Endothelial cell of umbilical vein (primary cell): ENCODE data around the gene NNT.

Experiments used
- CTCF ChIP-seq, 2 donors: IDR thresholded peaks; 1 replicate in 1 of 2; 2 replicates in 1 of 2; pipeline ENCODE4 v1.5.1; 2011; ENCODE audit warnings: low read length in 2 of 2, mild to moderate bottlenecking in 2 of 2, moderate library complexity in 2 of 2, control low read depth in 1 of 2, inconsistent platforms in 1 of 2, low read depth in 1 of 2; ENCODE audit not compliant: insufficient read depth in 1 of 2; ENCODE audit errors: extremely low read depth in 1 of 2
- EZH2 ChIP-seq: IDR thresholded peaks from 2 replicates; pipeline ENCODE4 v1.6.1; 2012; ENCODE audit warnings: borderline replicate concordance, low read depth, mild to moderate bottlenecking, moderate library complexity, low read length, inconsistent platforms; ENCODE audit not compliant: severe bottlenecking
- FOS ChIP-seq: IDR thresholded peaks from 2 replicates; pipeline ENCODE4 v1.6.1; 2011; ENCODE audit warnings: mild to moderate bottlenecking, low read length, moderate library complexity, borderline replicate concordance; ENCODE audit not compliant: insufficient read depth
- GATA2 ChIP-seq: IDR thresholded peaks from 2 replicates; pipeline ENCODE4 v1.7.0; 2011; ENCODE audit warnings: low read depth, mild to moderate bottlenecking, moderate library complexity, mixed read lengths, low read length; ENCODE audit not compliant: insufficient read length, insufficient read depth
- JUN ChIP-seq: IDR thresholded peaks from 2 replicates; pipeline ENCODE4 v1.6.1; 2011; ENCODE audit warnings: borderline replicate concordance, low read depth; ENCODE audit not compliant: insufficient read length, insufficient read depth
- MAX ChIP-seq: IDR thresholded peaks from 2 replicates; pipeline ENCODE4 v1.6.1; 2011; ENCODE audit not compliant: insufficient read depth, insufficient read length
- MYC ChIP-seq: IDR thresholded peaks from one replicate; pipeline ENCODE4 v1.6.1; 2011; ENCODE audit warnings: mild to moderate bottlenecking, low read depth, low read length
- POLR2A ChIP-seq: IDR thresholded peaks from 2 replicates; pipeline ENCODE4 v1.6.1; 2012; ENCODE audit warnings: low read depth, mild to moderate bottlenecking, control low read depth, low read length
- POLR2AphosphoS5 ChIP-seq: IDR thresholded peaks from 2 replicates; pipeline ENCODE4 v1.6.1; 2012; ENCODE audit warnings: low read depth, mild to moderate bottlenecking, control low read depth, low read length, moderate library complexity; ENCODE audit not compliant: insufficient read depth

DNA sequence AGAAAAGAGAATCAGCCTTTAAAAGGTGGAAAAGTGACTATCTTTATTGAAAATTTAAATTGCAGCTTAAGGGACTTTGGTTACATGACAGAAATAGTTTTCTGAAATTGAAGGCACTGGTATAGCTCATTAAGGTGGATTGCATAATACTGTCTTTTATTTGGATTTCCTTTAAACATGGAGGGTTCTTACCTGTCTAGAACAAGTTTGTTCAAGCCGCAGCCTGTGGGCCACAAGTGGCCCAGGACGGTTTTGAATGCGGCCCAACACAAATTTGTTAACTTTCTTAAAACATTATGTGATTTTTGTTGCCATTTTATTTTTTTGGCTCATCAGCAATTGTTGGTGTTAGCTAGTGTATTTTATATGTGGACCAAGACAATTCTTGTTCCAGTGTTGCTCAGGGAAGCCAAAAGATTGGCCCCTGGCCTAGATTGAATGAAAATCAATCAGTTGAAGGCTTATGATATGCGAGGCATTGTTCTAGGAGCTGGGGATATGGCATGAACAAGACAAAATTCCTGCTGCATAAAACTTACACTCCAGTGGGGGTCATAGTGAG, 18.0 kb downstream of the NNT start:
- no peak for TF ChIP-seq CTCF (IDR thresholded peaks at IDR 0.05; ENCODE audit: extremely low read depth in 1 of 2, insufficient read depth in 1 of 2, low read depth in 1 of 2, low read length in 2 of 2)
- TF ChIP-seq EZH2: no peak
- TF ChIP-seq POLR2AphosphoS5: no peak
- no peak for TF ChIP-seq MAX
- no peak for TF ChIP-seq POLR2A
- no peak for TF ChIP-seq GATA2
- TF ChIP-seq MYC: no peak
- no peak for TF ChIP-seq JUN
- TF ChIP-seq FOS: no peak
